DOHH2 (cell line): ENCODE results near the gene SYNGR2.

Experiments used
- CTCF ChIP-seq: fragments of 200-600 bp; sonication (generic); IDR thresholded peaks from one replicate; pipeline ENCODE4 v1.5.1; 2014; ENCODE audit warnings: antibody characterized with exemption, mild to moderate bottlenecking, low read depth, low read length; ENCODE audit not compliant: poor library complexity, severe bottlenecking
- EZH2phosphoT487 ChIP-seq: fragments of 200-600 bp; sonication (generic); IDR thresholded peaks from 2 replicates; pipeline ENCODE4 v1.6.1; 2017; ENCODE audit warnings: borderline replicate concordance, mild to moderate bottlenecking, antibody characterized with exemption, low read length, moderate library complexity, mixed read lengths

- TF ChIP-seq CTCF (no peak), EZH2phosphoT487 (no peak)
These were observed 12.1 kb downstream of the SYNGR2 start for GRCh38 chr17:78180508-78180907.
